Natural killer cell (primary cell): Measurements from ENCODE around the gene GJC2. TPM values are rescaled to one million over a fixed set of nuclear protein-coding genes. Genes with fewer than 3 reads are reported as not detected.
A peak's percentile ranks its signal among the peaks of the same experiment; 100 is the strongest.

Source experiments
- ATAC-seq, 3 donors: fragments of 150-1000 bp in 2 of 3; fragments of 200-7000 bp in 1 of 3; cut with Tn5 transposase; 1 replicate in 1 of 3; 2 replicates in 2 of 3; pipeline ENCODE4 v1.10.0; 2021; ENCODE audit warnings: mild to moderate bottlenecking in 2 of 3, moderate library complexity in 2 of 3
- DNase-seq, 2 donors: peaks; one replicate each; pipeline versions ENCODE4 v3.0.0 to v3.0.0-alpha.2; 2013 to 2021; ENCODE audit warnings: mixed read lengths in 1 of 2
- H3K27ac ChIP-seq: one replicate; pipeline ENCODE4 v1.5.1; 2013; ENCODE audit warnings: mild to moderate bottlenecking, low read length
- H3K27me3 ChIP-seq: one replicate; pipeline ENCODE4 v1.6.1; 2013; ENCODE audit warnings: low read length; ENCODE audit not compliant: control insufficient read depth, insufficient read depth
- H3K36me3 ChIP-seq: one replicate; pipeline ENCODE4 v1.6.1; 2013; ENCODE audit warnings: low read length; ENCODE audit not compliant: control insufficient read depth, insufficient read depth
- H3K4me1 ChIP-seq: one replicate; pipeline ENCODE4 v1.6.1; 2013; ENCODE audit warnings: low read length; ENCODE audit not compliant: control insufficient read depth, insufficient read depth
- H3K4me3 ChIP-seq: one replicate; pipeline ENCODE4 v1.5.1; 2013; ENCODE audit warnings: low read length
- H3K9me3 ChIP-seq: one replicate; pipeline ENCODE4 v1.6.1; 2013; ENCODE audit warnings: low read length; ENCODE audit not compliant: control insufficient read depth, insufficient read depth
- H3K27ac Mint-ChIP-seq, 2 donors: one replicate each; pipeline ENCODE4 v1.8.0; 2022; ENCODE audit warnings: mild to moderate bottlenecking in 2 of 2, mixed read lengths in 2 of 2, moderate library complexity in 1 of 2
- H3K27me3 Mint-ChIP-seq, 2 donors: one replicate each; pipeline ENCODE4 v1.8.0; 2022; ENCODE audit warnings: low read depth in 2 of 2, mixed read lengths in 2 of 2
- H3K36me3 Mint-ChIP-seq: one replicate; pipeline ENCODE4 v1.8.0; 2022; ENCODE audit warnings: mixed read lengths
- H3K4me1 Mint-ChIP-seq, 2 donors: one replicate each; pipeline ENCODE4 v1.8.0; 2022; ENCODE audit warnings: mixed read lengths in 2 of 2
- H3K4me3 Mint-ChIP-seq: one replicate; pipeline ENCODE4 v1.8.0; 2022; ENCODE audit warnings: mild to moderate bottlenecking, moderate library complexity, mixed read lengths
- H3K9me3 Mint-ChIP-seq, 2 donors: one replicate each; pipeline ENCODE4 v1.8.0; 2022; ENCODE audit warnings: mixed read lengths in 2 of 2
- WGBS: methylation state at CpG from one replicate; pipeline ENCODE4 v1.1.7; 2013; ENCODE audit warnings: missing lambda C conversion rate; ENCODE audit not compliant: insufficient coverage; 5-methylcytosine and 5-hydroxymethylcytosine counted together
- intact Hi-C: fragments of 100-400 bp; cut with micrococcal nuclease; formaldehyde crosslinking; loops from one replicate; pipeline ENCODE4 v1.14.2; 2022
- total RNA-seq, 4 donors: library from RNA; stranded (reverse); fragments of 120-200 nt in 1 of 4; gene quantifications; one replicate each; pipeline versions ENCODE4 v1.2.3 to v1.2.4, GENCODE V29; 2013 to 2022
- TF ChIP-seq, protein P1 (sequence below): fragments of 200-600 bp; IDR thresholded peaks from one replicate; pipeline ENCODE4 v1.8.0; 2022; ENCODE audit warnings: antibody characterized with exemption

Gene GJC2
- total RNA-seq, 3 donors from 2014 or later (not counting 1 experiment from before 2014, with no cell fraction given): 1.0 to 2.2 (median 1.7) TPM

DNA sequence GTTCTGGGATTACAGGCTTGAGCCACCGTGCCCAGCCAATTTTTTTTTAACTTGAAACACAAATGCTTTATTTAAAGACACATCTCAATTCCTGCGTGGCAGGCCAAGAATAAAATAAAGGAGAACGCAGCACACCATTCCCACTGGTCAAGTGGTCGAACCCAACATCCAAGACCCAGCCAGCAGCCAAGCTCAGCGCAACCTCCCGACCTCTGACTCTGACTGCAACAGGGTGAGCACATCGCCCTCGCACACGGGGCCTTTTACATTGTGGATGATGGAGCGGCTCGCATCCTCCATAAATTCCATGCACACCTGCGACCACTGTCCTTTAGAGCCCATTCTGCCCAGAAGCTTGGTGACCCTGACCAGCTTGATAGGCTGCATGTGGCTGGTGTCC, 15.1 kb upstream of the GJC2 start:
- H3K4me1 Mint-ChIP-seq: peaks cover 0 to 12% of the 10 kb centered on the region in 2 donors
- H3K4me3 ChIP-seq: no peak overlapping the region
- H3K27me3 ChIP-seq: no peaks in the 10 kb centered on the region
- DNase-seq: no peak
- H3K36me3 Mint-ChIP-seq: no peaks in the 10 kb centered on the region
- H3K9me3 ChIP-seq: no peaks in the 10 kb centered on the region
- H3K4me3 Mint-ChIP-seq: no peak overlapping the region
- H3K27ac Mint-ChIP-seq: no peak overlapping the region
- ATAC-seq: no peak
- no peaks in the 10 kb centered on the region for H3K9me3 Mint-ChIP-seq
- no peaks in the 10 kb centered on the region for H3K36me3 ChIP-seq
- peaks cover 22% of the 10 kb centered on the region for H3K4me1 ChIP-seq
- H3K27me3 Mint-ChIP-seq: no peaks in the 10 kb centered on the region
- 91% methylated on average over 12 of the region's 12 CpGs for WGBS
- TF ChIP-seq, protein P1, sequence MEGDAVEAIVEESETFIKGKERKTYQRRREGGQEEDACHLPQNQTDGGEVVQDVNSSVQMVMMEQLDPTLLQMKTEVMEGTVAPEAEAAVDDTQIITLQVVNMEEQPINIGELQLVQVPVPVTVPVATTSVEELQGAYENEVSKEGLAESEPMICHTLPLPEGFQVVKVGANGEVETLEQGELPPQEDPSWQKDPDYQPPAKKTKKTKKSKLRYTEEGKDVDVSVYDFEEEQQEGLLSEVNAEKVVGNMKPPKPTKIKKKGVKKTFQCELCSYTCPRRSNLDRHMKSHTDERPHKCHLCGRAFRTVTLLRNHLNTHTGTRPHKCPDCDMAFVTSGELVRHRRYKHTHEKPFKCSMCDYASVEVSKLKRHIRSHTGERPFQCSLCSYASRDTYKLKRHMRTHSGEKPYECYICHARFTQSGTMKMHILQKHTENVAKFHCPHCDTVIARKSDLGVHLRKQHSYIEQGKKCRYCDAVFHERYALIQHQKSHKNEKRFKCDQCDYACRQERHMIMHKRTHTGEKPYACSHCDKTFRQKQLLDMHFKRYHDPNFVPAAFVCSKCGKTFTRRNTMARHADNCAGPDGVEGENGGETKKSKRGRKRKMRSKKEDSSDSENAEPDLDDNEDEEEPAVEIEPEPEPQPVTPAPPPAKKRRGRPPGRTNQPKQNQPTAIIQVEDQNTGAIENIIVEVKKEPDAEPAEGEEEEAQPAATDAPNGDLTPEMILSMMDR: no peak
- H3K27ac ChIP-seq: no peak overlapping the region
- intact Hi-C loops: loop anchor here (5.0 kb wide), 2 partner anchors 143 to 368 kb away; no protein-coding TSS in a partner anchor

DNA sequence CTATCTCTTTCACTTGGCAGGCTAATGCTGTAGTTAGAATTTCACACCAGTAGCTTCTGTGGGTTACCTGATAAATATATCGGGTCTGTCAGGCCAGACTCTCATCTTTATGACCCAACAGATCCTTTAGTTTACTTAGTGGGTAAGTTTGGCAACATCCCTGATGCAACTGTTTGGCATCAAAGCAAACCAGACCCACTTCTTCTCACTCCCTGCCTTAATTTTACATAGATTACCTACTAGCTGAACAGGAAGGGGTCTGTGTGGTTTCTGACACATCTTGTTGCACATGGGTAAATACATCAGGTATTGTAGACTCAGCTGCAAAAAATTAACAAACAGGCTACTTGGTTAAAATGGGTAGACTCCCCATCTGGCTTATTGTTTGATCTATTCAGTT, 12.8 kb upstream of the GJC2 start:
- Histone ChIP-seq H3K4me1 (peaks cover 33% of the 10 kb centered on the region), H3K36me3 (no peaks in the 10 kb centered on the region), H3K27me3 (no peaks in the 10 kb centered on the region), H3K9me3 (no peaks in the 10 kb centered on the region), H3K27ac (peak overlapping the region; percentile 59), H3K4me3 (no peak overlapping the region)
- no peak for ATAC-seq
- intact Hi-C loops: no loop called here
- H3K27me3 Mint-ChIP-seq: no peaks in the 10 kb centered on the region
- no peaks in the 10 kb centered on the region for H3K36me3 Mint-ChIP-seq
- peak overlapping the region; percentile 56 to 58 for H3K27ac Mint-ChIP-seq
- H3K9me3 Mint-ChIP-seq: no peaks in the 10 kb centered on the region
- H3K4me1 Mint-ChIP-seq: peaks cover 6 to 21% of the 10 kb centered on the region in 2 donors
- WGBS: no CpG with 5 or more reads among the region's 1 CpG
- peak in 1 of 2 donors; percentile 64 for DNase-seq
- H3K4me3 Mint-ChIP-seq: no peak overlapping the region
- TF ChIP-seq, protein P1: no peak

GRCh38 chr1:228139406-228139930, 10.3 kb upstream of the GJC2 start:
- Mint-ChIP-seq H3K27me3 (no peaks in the 10 kb centered on the region), H3K4me3 (peak overlapping the region; percentile 98), H3K4me1 (peaks cover 22 to 46% of the 10 kb centered on the region in 2 donors), H3K9me3 (no peaks in the 10 kb centered on the region), H3K36me3 (no peaks in the 10 kb centered on the region), H3K27ac (peak overlapping the region; percentile 95 to 96)
- Histone ChIP-seq H3K9me3 (no peaks in the 10 kb centered on the region), H3K4me3 (peak overlapping the region; percentile 65), H3K36me3 (no peaks in the 10 kb centered on the region), H3K27ac (peak overlapping the region; percentile 94), H3K27me3 (no peaks in the 10 kb centered on the region), H3K4me1 (peaks cover 59% of the 10 kb centered on the region)
- TF ChIP-seq, protein P1: no peak
- DNase-seq (no peak), ATAC-seq (peak in 1 of 3 donors; percentile 0)
- intact Hi-C loops: no loop called here
- 24% methylated on average over 30 of the region's 30 CpGs for WGBS
